ENCODE data around the gene ZNF653.
A peak's percentile ranks its signal among the peaks of the same experiment; 100 is the strongest.

The ZNF653 gene, protein sequence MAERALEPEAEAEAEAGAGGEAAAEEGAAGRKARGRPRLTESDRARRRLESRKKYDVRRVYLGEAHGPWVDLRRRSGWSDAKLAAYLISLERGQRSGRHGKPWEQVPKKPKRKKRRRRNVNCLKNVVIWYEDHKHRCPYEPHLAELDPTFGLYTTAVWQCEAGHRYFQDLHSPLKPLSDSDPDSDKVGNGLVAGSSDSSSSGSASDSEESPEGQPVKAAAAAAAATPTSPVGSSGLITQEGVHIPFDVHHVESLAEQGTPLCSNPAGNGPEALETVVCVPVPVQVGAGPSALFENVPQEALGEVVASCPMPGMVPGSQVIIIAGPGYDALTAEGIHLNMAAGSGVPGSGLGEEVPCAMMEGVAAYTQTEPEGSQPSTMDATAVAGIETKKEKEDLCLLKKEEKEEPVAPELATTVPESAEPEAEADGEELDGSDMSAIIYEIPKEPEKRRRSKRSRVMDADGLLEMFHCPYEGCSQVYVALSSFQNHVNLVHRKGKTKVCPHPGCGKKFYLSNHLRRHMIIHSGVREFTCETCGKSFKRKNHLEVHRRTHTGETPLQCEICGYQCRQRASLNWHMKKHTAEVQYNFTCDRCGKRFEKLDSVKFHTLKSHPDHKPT

DNA sequence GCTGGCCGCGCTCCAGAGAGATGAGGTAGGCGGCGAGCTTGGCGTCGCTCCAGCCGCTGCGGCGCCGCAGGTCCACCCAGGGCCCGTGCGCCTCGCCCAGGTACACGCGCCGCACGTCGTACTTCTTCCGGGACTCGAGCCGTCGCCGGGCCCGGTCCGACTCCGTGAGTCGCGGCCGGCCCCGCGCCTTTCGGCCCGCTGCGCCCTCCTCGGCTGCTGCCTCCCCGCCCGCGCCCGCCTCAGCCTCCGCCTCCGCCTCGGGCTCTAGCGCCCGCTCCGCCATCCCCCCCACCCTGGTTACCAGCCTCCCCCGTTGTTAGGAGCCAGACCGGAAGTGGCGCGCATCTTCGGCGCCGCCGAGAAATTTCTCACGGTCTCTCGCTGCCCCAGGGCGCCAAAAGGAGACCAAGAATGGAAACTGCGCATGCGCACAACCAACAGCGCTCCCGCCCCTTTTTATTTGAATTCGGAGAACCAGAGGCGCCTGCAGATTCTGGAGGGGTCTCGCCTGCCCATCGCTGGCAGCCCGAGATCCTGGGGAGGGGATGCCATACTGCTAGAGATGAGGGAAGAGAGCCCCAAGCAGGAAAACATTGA lies at the start of gene ZNF653:
Gene ZNF653 (minus strand): TSS at position 336 of the 597 bp plus-strand sequence. CDS start 53 bp downstream, at position 283.
- DNase-seq, result peak; percentile 34 to 94 (median 83)

DNA sequence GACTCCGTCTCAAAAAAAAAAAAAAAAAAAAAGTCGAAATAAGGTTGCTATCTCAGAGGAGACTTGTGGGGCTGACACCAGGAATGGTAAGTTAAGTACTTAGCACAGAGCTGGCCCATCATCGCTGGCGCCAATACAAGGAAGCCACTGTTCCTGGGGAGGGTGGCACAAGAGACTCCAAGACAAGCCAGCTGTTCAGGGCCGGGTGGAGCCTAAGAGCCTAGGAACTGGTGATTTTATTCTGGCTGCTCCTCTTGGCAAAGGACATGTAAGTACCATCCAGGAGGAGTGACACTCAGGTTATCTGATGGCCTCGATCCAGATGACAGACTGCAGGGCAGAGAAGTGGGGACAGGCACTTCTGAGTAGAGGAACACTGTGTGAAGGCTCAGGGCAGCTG lies 49.6 kb upstream of the ZNF653 start:
- DNase-seq, result peak in 7 of 56 donors; percentile 7 to 39 (median 13)

DNA sequence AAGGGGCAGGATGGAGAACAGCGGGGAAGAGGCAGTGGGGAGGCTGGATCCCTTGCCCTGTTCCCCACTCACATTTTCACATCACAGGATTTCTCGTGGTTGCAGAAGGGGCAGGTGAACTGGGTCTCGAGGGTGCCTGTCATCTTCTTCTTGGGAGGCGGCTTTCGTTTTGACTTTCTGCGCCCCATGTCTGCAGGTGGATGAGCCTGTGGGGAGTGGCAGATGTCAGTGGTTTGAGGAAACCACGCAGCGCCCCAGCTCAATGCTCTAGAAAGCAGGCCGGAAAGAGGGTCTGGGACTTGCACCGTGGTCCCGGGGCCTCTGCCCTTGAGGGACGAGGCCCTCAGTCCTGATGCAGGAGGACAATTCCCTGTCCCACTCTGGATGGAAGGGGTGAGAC lies 48.5 kb upstream of the ZNF653 start:
- DNase-seq, result no peak

DNA sequence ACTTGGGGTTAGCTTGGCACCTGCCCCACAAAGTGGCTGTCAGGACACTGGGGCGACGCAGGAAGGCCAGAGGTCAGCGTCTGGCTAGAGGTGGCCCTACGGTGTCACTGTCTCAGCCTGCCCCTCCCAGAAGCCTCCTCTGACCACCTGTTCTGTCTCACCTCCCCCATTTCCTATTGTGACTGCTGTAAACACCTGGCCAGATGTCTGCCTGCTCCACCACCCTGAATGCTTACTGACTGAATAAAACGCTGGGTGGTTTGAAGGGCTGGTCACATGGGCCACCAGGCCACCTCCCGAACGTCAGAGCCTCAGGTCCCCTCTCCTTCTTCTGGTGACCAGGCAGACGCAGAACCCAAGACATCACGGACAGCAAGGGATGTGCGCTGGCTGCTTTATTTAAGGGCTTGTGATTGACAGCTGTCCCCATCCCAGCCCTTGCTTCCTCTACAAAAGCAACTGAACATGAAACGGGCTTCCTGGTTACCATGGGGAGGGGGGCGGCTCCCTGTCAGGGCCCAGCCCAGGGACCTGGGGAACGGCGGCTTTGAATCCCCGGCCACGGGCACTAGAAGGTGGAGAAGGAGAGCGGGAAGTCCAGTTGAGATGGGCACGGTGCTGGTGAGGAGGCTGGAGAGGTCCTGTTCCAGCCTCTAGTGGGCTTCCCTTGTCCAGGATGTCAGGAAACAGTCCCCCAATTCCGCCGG lies 47.2 kb upstream of the ZNF653 start:
- no peak for DNase-seq

DNA sequence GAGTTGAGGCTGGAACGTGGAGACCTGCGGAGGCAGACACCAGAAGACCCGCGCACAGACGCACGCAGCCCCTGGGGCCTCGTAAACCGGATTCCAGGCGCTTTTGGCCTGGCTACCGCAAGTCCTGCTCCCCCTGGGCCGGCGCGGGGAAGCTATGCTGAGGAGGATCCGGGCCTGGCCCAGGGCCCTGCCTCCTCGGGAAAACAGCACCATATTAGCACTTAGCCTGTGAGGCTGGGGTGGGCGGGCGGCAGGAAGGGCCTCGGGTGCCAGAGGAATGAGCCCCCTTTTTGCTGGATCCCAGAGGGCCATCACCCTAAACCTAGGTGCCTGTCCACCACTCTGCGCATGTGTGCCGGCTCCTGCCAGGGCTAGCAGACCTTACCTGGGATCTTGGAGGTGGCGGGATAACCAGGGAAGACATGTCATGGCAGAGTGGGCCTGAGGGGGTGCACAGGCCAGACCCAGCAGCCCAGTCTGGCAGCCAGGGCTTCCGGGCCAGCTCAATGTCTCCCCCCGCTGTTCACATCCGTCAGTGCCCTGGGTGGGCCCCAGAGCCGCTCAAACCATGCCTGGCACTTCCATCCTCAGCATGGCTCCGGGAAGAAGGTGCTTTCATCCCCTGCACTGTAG lies 46.1 kb upstream of the ZNF653 start:
- peak in 3 of 56 donors; percentile 7 to 14 (median 10) for DNase-seq

DNA sequence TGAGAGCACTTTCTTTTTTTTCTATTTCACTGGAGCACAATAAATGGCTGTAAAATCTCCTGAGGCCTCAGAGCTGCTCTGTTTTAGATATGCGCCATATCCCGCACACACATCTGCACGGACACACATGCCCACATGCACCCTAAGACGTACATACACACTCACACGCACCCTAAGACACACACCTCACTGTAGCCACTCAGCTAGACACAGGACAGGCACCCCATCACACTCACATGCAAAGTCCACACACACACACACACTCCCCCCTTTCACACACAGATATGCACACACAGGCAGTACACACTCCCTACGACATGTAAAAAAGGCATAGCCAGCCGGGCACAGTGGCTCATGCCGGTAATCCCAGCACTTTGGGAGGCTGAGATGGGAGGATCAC lies 44.6 kb upstream of the ZNF653 start:
- DNase-seq, result no peak

DNA sequence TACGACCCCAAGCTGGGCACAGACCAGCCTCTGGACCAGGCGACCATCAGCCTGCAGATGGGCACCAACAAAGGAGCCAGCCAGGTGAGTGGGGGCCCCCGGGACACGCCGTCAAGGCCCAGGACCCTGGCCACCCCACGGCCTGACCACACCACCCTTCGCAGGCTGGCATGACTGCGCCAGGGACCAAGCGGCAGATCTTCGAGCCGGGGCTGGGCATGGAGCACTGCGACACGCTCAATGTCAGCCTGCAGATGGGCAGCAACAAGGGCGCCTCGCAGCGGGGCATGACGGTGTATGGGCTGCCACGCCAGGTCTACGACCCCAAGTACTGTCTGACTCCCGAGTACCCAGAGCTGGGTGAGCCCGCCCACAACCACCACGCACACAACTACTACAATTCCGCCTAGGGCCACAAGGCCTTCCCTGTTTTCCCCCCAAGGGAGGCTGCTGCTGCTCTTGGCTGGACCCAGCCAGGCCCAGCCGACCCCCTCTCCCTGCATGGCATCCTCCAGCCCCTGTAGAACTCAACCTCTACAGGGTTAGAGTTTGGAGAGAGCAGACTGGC lies 43.8 kb upstream of the ZNF653 start:
- no peak for DNase-seq

DNA sequence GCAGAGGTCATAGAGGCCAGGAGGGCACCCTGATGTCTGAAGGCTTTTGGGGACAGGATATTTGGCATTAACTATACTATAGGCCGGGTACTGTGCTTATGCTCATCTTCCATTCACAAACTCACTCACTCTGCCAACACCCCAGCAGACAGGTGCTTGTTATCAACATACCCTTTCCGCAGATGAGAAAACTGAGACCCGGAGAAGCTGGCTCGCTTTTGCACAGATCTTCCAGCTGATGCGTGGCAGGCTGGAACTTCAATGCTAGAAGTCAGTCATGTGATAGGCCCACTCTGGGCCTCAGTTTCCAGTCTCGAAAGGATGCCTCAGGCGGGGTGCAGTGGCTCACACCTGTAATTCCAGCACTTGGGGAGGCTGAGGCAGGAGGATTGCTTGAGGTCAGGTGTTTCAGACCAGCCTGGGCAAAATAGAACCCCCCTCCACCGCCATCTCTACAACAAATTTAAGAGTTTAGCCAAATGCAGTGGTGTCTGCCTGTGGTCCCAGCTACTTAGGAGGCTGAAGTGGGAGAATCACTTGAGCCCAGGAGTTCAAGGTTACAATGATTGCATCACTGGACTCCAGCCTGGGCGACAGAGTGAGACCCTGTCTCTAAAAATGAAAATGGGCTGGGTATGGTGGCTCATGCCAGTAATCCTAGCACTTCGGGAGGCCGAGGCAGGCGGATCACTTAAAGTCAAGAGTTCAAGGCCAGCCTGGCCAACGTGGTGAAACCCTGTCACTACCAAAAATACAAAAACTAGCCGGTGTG lies 42.5 kb upstream of the ZNF653 start:
- DNase-seq, result no peak

DNA sequence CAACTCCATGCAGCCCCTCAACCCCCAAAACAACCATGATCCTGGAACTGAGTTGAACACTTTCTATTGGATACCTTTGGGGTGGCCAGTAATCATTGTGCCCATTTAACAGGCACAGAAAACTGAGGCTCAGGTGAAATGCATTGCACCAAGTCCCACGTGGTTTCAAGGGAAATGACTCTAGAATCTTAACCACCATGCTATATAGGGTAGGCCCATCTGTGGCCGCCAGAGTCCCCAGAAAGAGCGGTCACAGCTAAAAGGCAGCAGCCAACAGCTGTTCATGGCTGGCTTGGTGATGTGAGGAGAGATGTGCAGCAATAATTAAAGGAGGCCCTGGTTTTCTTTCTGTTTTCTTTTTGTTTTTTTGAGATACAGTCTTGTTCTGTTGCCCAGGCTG lies 35.6 kb upstream of the ZNF653 start:
- DNase-seq, result no peak

DNA sequence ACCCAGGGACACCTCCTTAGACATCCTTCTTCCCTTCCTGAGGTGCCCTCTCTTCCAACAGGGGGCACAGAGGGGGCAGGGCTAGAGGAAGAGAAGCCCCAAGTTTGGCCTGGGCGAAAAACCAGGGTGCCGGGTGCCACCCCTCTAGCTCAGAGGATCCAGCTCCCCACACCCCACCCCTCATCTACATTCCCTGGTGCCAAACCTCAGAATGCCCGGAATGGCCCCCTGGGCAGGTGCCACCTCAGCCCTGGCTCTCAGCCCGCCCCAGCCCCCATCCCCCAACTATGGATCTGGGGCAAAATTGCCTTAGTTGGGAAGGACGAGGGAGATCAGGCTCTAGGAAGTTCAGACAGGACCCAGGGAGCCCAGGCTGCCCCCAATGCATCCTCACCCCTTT lies 35.0 kb upstream of the ZNF653 start:
- DNase-seq, result no peak

DNA sequence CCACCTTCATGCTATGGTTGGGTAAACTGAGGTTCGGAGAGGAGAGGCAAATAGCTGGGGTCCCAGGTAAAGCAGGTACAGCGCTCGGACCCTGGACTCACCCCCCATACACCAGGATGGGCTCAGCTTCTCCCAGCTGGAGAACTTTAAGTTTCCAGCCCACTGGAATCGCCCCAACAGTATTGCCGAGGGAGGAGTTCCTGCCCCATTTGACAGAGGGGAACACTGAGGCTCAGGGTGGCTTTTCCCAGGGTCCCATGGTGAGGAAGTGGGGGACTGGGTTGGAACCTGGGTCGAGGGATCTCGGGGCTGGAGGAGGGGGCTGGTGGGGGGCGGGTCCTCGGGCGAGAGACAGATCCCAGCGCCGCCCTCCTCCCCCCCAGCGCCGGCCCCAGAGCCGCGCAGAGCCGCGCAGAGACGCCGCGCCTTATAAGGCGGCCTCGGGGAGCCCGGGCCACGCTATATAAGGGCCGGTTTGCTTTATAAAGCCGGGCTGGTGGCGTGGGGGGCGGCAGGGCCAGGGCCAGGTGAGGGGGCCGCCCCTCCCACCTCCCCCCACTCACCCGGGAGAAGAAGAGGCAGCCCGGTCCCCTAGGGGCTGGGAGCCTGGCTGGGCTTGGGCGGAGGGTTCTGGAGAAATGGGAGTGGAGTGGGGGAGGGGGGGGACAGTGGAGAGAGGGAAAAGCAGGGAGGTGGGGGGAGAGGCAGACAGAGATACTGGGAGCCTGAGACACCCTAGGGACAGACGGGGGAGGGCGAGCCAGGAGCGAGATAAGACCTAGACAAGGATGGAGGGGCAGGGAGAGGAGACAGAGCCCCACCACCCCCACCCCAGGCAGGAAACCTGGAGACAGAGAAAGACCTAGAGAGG lies 34.1 kb upstream of the ZNF653 start:
- DNase-seq, result peak in 1 of 56 donors; percentile 27

DNA sequence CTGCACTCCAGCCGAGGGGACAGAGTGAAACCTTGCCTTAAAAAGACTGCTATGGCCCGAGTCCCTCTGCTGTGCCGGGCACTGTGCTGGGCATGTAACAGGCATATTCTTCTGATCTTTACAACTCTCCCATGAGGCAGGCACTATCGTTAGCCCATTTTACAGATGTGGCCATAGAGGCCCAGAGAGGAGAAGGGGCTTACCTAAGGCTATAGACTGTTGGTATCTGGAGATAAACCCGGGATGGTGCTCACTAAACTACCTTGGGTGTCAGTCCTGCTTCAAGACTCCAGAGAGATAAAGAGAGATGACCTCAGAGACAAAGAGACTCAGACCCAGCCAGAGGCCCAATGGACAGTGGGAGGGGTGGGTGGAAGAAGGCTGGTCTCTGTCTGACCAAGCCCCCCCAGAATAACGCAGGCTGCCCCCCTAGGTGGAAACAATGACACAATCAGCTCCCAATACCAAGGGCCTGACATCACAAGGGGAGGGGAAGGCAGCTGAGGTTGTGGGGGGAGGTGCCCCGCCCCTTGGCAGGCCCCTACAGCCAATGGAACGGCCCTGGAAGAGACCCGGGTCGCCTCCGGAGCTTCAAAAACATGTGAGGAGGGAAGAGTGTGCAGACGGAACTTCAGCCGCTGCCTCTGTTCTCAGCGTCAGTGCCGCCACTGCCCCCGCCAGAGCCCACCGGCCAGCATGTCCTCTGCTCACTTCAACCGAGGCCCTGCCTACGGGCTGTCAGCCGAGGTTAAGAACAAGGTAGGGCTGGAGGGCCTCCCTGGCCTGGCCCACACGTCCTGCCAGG lies 32.8 kb upstream of the ZNF653 start, which contains the start of gene CNN1:
Gene CNN1 (plus strand): TSS at position 620 of the 805 bp plus-strand sequence. CDS start 77 bp downstream, at position 697.
- no peak for DNase-seq

DNA sequence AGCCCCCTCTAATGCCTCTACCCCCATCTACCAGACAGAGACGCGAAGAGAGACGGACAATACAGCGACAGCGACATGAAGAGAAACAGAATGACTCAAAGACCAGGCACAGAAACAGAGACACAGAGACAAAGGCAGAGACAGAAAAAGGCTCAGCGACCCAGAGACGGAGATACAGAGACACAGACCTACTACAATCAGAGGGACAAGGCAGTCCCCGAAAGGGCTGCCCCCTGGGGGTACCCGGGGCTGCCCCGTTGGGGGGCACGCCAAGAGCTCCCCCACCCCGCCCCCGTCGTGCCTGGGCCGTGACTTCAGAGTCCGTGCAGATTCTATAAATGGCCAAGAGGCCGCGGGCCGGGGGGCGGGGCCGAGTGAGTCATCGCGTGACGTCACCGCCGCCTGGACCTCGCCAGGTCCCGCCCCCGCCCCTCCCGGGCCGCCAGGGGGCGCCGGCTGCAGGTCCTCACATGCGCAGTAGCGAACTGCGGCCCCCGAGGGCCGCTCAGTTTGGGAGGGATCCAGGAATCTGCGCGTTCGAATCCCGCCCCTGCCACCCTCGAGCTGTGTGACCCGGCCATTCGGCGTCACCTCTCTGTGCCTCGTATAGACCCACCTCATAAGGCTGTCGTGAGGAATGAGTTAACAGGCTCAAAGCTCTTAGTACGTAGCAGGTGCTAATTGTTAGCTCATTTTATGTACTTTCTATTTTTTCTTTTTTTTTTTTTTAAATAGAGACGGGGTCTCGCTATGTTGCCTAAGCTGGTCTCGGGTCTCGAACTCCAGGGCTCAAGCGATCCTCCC lies 30.4 kb upstream of the ZNF653 start:
- peak in 55 of 56 donors; percentile 29 to 92 (median 69) for DNase-seq

DNA sequence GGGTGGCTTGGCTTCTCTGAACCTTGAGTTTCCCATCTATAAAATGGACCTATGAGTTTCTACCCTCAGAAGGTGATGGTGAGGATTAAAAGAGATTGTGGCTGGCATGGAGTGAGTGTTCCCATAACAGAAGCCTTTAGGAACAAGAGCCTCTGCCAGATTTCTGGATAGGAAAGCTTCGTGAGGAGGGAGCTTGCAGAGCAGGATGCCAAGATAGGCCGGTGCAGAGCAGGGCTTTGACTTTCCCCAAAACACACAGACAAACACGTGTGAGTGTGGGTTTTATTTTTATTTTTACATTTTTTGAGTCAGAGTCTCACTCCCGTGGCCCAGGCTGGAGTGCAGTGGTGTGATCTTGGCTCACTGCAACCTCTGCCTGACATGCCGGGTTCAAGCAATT lies 29.3 kb upstream of the ZNF653 start:
- no peak for DNase-seq

DNA sequence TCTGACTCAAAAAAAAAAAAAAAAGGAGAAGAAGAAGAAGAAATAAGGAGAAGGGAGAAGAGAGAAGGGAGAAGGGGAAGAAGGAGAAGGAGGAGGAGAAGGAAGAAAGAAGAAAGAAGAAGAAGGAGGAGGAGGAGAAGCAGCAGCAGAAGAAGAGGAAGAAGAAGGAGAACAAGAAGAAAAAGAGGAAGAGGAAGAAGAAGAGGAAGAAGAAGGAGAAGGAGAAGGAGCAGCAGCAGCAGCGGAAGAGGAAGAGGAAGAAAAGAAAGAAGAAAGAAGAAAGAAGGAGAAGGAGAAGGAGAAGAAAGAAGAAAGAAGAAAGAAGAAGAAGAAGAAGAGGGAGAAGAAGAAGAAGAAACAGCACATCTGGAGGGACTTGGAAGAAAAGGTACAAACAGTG lies 28.9 kb upstream of the ZNF653 start:
- DNase-seq, result no peak

DNA sequence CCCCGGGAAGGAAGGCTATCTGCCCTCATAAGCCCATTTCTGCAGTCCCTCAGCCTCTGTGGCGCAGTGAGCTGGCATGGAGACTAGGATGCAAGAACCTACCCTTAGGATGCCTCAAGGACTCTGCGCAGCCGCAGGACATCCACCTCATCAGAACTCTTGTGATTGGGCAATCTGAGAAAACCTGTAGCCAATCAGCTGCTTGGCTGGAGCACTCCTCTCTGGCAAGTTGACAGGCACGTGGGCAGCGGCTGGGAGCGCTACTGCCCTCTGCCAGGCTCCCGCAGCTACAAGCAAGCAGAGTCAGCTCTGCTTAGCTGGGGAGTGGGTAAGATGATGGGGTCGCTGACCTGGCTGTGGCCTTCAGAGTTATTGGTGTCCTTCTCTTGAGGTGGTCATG lies 24.8 kb upstream of the ZNF653 start:
- DNase-seq, result peak; percentile 5 to 95 (median 82)

All from amygdala (tissue), 56 donors.